DMS79 (cell line): ENCODE results near the gene TMEM147.

ENCODE experiments used
- DNase-seq: peaks from one replicate; lab custom pipeline; 2025; lab: John Stamatoyannopoulos, UW

TMEM147 gene

GRCh38 chr19:35545001-35545854 lies at the start of gene TMEM147:
Gene TMEM147 (plus strand): TSS chr19:35545626. CDS start chr19:35545740, 114 bp downstream.
- peak; percentile 57 for DNase-seq

DNA sequence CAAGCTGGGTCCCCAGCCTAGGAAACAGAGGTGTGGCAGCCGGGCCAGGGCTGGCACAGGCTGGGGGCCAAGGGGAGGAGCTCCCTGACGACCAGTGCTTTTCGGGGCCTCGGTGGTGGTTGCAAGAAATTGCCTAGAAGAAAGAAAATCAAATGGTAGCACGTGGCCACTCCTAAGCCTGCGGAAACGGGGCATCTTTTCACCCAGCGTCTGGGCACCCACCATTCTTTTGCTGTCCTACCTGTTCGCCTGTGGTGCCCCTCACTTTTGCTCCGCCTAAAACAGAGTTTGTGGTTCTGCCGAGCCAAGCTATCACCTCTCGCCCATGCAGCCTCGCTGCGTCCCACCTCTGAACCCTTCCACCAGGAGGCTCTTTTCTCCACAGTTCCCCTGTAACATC lies 48.0 kb upstream of the TMEM147 start:
- DNase-seq = no peak

DNA sequence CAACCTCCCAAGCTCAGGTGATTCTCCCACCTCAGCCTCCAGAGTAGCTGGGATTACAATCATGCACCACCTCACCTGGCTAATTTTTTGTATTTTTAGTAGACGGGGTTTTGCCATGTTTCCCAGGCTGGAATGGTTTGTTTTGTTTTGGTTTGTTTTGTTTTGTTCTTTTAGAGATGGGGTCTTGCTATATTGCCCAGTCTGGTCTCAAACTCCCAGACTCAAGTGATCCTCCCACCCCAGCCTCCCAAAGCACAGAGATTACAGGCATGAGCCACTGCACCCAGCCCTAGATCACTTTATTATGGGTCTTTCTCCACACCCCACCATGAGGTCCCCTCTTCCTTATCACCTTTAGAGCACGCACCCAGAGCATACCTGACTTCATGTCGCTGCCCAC lies 47.2 kb upstream of the TMEM147 start:
- no peak for DNase-seq

- DNase-seq = no peak
Measured at GRCh38 chr19:35498984-35499527, 46.4 kb upstream of the TMEM147 start.

GRCh38 chr19:35500611-35501010 lies 44.8 kb upstream of the TMEM147 start:
- DNase-seq = no peak

GRCh38 chr19:35501684-35502083 lies 43.7 kb upstream of the TMEM147 start:
- DNase-seq = no peak

- no peak for DNase-seq
Measured at GRCh38 chr19:35502751-35503150, 42.7 kb upstream of the TMEM147 start.

DNA sequence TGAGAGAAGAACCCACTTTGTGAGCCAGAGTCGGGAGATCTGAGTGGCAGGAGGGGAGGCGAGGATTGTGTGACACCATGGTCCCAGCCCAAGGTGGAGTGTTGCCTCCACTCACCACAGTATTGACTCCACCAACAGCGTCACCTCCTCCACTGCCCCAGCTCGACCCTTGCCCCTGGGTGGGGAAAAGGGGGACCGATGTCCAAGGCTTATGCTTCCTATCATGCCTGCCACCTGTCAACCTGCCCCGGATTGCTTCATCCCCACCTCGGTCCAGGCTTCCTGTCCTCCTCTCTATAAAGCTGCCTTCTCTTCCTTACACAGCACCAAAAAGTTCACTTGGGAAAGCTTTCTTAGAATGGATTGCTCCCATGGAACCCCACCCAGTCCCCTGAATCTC lies 39.4 kb upstream of the TMEM147 start:
- no peak for DNase-seq

- no peak for DNase-seq
Measured at GRCh38 chr19:35507561-35507960, 37.9 kb upstream of the TMEM147 start.

DNA sequence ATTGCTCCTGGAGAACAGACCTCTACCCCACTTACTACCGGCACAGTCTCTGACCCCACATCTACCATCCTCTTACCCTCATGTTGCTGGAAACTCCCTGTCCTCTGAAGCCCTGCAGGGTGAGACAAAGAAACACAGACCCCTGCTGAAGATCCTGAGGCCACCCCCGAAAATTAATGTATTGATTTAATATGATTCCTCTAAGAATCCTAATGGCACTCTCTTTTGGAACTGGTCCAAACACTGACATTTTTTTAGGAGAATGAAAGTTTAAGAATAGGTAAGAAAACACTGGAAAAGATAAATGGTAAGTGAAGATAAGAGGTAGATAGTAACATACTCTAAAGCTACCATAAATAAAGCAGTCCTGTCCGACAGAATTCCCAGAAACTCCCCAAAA lies 37.3 kb upstream of the TMEM147 start:
- no peak for DNase-seq

- peak; percentile 35 for DNase-seq
Measured at GRCh38 chr19:35509018-35509652, 36.3 kb upstream of the TMEM147 start.

DNA sequence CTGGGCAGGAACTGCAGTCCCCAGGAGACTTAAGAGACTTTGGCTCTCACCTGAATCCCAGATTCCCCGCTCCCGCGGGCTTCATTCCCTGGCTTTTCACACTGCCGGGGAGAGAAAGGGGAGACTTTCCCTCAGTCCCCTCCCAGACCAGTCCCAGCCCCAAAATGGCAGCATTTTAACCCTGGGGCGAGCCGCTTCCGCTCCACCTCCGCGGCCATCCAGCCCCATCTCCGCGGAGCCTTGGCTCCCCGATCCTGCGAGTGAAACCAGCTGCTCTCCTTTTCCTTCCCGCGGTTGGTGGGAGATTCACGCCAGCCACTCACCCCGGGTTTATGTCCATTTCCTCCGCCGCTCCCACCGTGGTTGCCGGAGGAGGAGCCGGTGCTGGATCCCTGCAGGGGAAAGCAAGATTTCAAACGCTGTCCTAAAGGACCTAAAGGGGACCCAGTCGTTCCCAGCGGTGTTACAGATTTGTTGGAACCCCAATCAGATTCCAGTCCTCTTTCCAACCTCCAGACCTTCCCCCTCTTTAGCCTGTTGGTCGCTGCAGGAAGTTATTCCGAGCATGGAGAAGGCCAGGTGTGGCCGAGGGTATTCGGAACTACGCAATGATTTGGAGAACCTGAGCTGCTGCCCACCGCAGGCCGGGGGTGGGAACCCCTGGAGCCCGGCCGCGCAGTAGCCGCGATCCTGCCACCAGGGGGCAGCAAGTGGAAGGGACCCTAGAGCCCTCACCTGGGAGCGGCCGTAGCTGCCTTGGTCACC lies 35.4 kb upstream of the TMEM147 start:
- peak; percentile 81 for DNase-seq

GRCh38 chr19:35510626-35510964 lies 34.8 kb upstream of the TMEM147 start:
- DNase-seq = no peak

DNA sequence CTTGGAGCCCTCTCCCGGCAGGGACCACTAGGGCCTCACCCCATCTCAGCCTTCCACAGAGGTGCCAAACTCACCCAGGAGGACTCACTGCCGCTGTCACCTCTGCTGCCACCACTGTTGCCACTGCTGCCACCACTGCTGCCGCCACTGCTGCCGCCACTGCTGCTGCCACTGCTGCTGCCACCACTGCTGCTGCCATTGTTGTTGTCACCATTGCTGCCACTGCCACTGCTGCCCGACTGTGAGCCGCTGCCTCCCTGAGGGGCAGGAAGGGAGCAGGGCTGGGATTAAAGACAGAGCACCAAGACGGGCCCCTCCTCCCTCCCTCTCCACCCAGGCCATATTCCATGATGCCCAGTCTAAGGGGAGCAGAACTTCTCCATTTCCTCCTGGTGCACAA lies 34.1 kb upstream of the TMEM147 start:
- no peak for DNase-seq

GRCh38 chr19:35512831-35513627 lies 32.4 kb upstream of the TMEM147 start:
- DNase-seq = no peak

- DNase-seq = no peak
Measured at GRCh38 chr19:35513628-35514281, 31.7 kb upstream of the TMEM147 start, which contains the start of gene DMKN. Gene DMKN (minus strand): TSS chr19:35513649. CDS start chr19:35513475, 174 bp downstream.

GRCh38 chr19:35514282-35514809 lies 31.1 kb upstream of the TMEM147 start:
- no peak for DNase-seq

GRCh38 chr19:35516310-35516709 lies 29.1 kb upstream of the TMEM147 start:
- no peak for DNase-seq

DNA sequence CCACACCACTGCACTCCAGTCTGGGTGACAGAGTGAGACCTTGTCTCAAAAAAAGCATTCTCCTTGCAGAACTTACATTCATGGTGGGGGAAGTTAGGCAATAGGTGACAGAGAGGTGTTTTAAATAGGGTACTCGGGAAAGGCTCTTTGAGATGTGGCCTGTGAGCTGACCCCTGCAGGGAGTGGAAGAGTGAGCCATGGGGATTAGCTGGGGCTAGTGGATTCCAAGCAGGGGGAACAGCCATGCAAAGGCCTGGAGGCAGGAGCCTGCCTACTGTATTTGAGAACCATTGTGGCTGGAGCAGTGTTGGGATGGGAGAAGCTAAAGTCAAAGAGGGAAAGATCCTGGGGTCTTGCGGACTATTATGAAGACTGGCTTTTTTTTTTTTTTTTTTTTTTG lies 28.1 kb upstream of the TMEM147 start:
- DNase-seq = no peak

DNA sequence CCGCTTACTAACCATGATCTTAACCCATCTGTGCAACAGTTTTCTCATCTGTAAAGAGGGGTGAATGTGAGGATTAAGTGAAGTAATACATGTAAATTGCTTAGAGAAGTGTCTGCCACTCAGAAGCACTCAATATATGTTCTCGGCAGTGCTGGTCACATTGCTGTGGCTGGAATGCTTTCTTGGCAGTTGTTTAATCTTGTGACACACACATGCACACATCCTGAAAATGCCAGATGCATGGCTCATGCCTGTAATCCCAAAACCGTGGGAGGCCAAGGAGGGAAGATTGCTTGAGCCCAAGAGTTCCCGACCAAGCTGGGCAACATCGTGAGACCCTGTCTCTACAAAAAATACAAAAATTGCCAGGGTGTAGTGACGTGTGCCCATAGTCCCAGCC lies 27.1 kb upstream of the TMEM147 start:
- DNase-seq = no peak

DNA sequence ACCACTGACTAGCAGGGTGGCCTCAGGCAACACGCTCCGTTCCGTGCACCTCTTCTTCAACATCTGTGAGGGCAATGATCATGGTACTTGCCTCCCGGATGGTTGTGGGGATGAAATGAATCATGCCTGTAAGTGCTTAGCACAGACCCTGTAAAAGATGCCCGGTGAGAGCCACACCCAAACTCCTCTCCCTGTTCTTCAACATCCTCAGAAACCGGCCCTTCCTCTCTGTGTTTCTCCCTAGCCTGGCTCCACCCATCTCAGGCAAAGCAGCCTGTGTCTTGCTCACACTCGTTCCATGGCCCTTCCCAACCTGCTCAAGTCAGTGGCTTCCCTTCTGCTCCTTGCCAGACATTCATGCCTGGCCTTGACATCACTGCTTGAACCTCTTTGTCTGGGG lies 26.1 kb upstream of the TMEM147 start:
- DNase-seq = no peak
